ENCODE results near the gene ELAPOR1. TPM values are rescaled to one million over a fixed set of nuclear protein-coding genes. Genes with fewer than 3 reads are reported as not detected.

The ELAPOR1 gene
- total RNA-seq, 1 donor, result 0.43 TPM

DNA sequence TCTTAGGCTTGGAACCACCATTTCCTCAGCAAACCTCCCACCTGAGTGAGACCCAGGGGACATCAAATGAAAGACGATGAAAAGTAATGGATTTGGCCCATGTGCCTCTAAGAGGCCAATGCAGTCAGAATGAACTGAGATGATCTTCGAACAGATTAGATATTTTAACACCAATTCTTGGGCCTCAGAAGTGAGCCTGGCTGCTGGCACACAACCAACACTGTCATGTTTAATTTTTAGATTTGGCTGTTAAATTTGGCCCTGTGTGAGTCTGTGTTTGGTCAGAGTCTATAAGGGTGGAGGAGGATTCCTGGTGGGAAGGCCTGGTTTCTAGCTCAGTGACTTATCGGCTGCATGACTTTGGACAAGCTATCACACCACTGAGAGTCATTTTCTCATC lies 45.4 kb downstream of the ELAPOR1 start:
- no peak overlapping the region for H3K4me3 ChIP-seq (ENCODE audit: low read depth, low read length)
- TF ChIP-seq, protein P1, sequence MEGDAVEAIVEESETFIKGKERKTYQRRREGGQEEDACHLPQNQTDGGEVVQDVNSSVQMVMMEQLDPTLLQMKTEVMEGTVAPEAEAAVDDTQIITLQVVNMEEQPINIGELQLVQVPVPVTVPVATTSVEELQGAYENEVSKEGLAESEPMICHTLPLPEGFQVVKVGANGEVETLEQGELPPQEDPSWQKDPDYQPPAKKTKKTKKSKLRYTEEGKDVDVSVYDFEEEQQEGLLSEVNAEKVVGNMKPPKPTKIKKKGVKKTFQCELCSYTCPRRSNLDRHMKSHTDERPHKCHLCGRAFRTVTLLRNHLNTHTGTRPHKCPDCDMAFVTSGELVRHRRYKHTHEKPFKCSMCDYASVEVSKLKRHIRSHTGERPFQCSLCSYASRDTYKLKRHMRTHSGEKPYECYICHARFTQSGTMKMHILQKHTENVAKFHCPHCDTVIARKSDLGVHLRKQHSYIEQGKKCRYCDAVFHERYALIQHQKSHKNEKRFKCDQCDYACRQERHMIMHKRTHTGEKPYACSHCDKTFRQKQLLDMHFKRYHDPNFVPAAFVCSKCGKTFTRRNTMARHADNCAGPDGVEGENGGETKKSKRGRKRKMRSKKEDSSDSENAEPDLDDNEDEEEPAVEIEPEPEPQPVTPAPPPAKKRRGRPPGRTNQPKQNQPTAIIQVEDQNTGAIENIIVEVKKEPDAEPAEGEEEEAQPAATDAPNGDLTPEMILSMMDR (IDR thresholded peaks at IDR 0.05; ENCODE audit: insufficient read depth, low read depth, low read length), result no peak
- no peak for DNase-seq (ENCODE audit: low read depth)

DNA sequence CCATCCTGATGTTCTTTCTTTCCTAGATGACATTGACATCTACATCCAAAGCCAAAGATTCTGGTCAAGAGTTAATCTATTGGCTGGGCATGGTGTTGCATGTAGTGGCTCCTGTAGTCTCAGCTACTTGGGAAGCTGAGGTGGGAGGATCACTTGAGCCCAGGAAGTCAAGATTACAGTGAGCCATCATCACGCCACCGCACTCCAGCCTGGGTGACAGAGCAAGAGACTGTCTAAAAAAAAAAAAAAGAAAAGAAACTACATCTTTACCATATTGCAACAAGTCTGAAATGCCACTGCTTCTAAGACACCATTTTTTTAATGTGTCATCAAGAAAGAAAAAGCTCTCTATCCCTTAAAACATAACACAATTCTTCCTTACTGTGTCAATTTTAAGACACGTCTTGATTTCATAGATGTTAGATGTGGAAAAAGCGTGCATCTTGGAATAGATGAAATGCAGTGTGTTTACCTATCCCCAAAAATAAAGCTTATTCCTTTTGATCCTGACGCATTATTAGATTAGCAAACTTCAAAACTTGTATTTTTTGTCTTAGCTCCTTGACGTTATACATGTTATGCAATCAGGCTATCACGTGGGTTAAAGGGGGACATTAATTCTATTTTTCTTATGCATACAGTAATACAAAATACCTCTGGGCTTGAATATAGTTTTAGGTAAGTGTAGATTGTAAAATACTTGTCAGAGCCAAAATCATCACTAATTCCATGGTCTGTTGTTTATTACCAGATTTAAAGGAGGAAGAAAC lies 46.3 kb downstream of the ELAPOR1 start:
- H3K4me3 ChIP-seq (ENCODE audit: low read depth, low read length), result no peak overlapping the region
- TF ChIP-seq, protein P1 (IDR thresholded peaks at IDR 0.05; ENCODE audit: insufficient read depth, low read depth, low read length), result no peak
- no peak for DNase-seq (ENCODE audit: low read depth)

DNA sequence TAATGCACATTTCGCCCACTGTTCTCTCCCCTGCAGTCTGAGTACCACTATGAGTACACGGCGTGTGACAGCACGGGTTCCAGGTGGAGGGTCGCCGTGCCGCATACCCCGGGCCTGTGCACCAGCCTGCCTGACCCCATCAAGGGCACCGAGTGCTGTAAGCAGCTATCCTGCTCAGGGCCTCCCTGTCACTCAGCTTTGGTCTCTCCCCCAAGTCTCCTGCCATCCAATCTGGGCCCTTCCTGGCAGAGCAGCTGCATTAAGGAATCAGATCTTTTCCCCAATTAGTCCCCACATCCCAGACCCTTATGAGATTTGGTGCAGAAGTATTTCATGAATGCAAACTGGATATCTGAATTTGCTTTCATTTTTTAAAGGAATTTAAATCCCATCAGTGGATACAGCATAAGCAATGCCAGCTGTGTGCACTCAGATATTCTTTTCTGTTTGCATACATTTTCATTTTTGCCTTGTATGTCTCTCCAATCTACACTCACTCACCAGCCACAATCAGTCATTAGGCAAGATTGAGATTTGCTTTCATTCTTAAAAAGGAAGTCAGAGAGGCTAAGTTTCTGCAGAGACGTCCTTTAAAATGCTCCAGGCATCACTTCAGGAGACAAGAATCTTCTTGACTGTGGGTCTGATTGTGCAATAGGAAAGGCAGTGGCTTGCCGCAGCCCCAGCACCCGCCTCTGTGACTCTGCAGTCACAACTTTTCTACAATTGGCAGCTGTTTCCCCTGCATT lies 48.1 kb downstream of the ELAPOR1 start:
- DNase-seq (ENCODE audit: low read depth), result peak; percentile 93
- TF ChIP-seq, protein P1 (IDR thresholded peaks at IDR 0.05; ENCODE audit: insufficient read depth, low read depth, low read length), result no peak
- H3K4me3 ChIP-seq (ENCODE audit: low read depth, low read length), result no peak overlapping the region

DNA sequence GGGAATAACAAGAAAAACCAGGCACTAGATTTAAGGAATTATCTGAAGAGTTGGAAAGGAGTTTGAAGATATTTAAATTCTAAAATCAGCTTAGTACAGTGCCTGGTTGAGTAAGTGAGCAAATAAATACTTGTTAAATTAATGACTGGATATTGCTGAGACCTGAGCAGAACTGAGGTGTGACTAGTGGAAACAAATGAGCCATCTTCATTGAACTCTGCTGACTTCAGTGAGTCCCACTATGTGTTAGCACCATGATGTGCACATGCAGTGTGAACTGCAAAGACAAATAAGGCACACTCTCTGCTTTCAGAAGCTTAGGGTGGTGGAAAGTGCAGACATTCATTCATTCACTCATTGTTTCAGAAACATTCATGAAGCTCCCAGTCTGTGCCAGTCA lies 48.7 kb downstream of the ELAPOR1 start:
- DNase-seq (ENCODE audit: low read depth), result no peak
- TF ChIP-seq, protein P1 (IDR thresholded peaks at IDR 0.05; ENCODE audit: insufficient read depth, low read depth, low read length), result no peak
- no peak overlapping the region for H3K4me3 ChIP-seq (ENCODE audit: low read depth, low read length)

DNA sequence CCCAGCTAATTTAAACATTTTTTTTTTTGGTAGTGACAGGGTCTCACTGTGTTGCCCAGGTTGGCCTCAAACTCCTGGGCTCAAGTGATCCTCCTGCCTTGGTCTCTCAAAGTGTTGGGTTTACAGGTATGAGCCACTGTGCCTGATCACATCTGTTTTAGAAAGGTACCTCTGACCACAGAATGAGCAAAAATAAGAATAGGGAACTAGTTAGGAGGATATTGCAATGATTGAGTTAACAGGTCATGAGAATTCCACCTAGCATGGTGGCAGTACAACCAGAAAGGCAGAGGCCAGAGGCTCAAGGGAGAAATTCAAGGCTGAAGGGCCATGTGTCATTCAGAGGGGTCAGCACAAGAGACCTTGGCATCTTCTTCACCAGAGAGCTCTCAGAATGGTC lies 49.6 kb downstream of the ELAPOR1 start:
- TF ChIP-seq, protein P1 (IDR thresholded peaks at IDR 0.05; ENCODE audit: insufficient read depth, low read depth, low read length), result no peak

More for the DNA sequence above, 49.6 kb downstream of the ELAPOR1 start:
- no peak for DNase-seq (ENCODE audit: low read depth)
- H3K4me3 ChIP-seq (ENCODE audit: low read depth, low read length), result no peak overlapping the region

Small RNAs within 50 kb of the gene (small RNA-seq; reads per million reads assigned to genes)
- gene AL356488.2, result not detected

Other genes starting within 250 kb of the ELAPOR1 start
- gene GPSM2, start 237.1 kb upstream of the ELAPOR1 start, total RNA-seq, result 24.2 and 35.0 TPM in 2 replicates
- 26.7 and 41.9 TPM in 2 replicates for gene CLCC1, start 150.6 kb upstream of the ELAPOR1 start, total RNA-seq
- 16.4 and 25.5 TPM in 2 replicates for gene WDR47, start 72.0 kb upstream of the ELAPOR1 start, total RNA-seq
- 82.5 and 117 TPM in 2 replicates for gene TAF13, start 38.1 kb upstream of the ELAPOR1 start, total RNA-seq
- 22.2 and 28.1 TPM in 2 replicates for gene TMEM167B, start 23.4 kb upstream of the ELAPOR1 start, total RNA-seq
- gene SARS1, start 99.8 kb downstream of the ELAPOR1 start, total RNA-seq, result 235 and 310 TPM in 2 replicates
- 1.3 TPM in 2 replicates for gene CELSR2, start 135.4 kb downstream of the ELAPOR1 start, total RNA-seq
- 14.2 and 23.3 TPM in 2 replicates for gene PSRC1, start 169.0 kb downstream of the ELAPOR1 start, total RNA-seq
- not detected in 2 replicates for gene MYBPHL, start 192.9 kb downstream of the ELAPOR1 start, total RNA-seq

All from fibroblast of villous mesenchyme (primary cell).